Stimulated activated CD8-positive, alpha-beta memory T cell treated with anti-CD3 and anti-CD28 coated beads, Interleukin-12 subunit alpha, Interleukin-12 subunit beta, amount 100 ng/mL, for 1 hour (primary cell): Measurements from ENCODE around the gene EIF3D.
"Not testable (repeated sequence)": the region's sequence is repeated elsewhere in the genome, so short reads cannot be mapped to it uniquely, and the experiment has no call there.

Experiments used
- DNase-seq: peaks from one replicate; pipeline ENCODE4 v3.0.0-alpha.2; 2020; ENCODE audit warnings: low read depth

The EIF3D gene

DNA sequence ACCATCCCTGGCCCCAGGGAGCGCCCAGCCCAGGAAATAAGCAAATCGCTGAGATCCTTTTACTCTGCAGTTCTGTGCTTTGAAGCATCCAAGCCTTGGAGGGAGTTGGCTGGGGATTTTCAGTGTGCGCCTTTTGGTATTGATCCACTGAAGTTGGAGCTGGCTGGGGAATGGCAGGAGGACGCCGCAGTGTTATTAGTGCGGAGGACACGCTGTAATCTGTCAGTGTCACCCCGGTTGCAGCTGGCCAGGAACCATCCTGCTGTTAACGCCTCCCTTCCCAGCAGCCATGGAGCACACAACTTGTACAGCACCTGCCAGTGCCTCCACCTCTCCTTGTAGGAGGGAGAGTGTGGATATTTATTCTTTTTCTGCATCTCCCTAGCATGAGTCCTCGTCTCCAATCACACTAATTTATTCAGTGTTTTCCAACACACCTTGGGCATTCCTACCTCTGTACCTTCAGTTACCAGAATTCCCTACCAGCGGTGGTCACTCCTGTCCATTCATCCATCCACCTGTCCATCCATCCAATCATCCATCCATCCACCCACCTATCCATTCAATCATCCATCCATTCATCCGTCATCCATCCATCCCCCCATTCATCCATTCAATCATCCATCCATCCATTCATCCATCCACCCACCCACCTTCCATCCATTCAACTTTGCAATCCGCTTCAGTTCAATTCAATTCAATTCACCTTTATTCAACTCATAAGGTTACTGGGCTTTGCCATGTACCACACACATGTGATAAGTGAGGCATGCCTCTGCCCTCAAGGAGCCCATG, 21.9 kb upstream of the EIF3D start:
- DNase-seq = no peak

- DNase-seq = no peak
Observed at GRCh38 chr22:36549033-36549432, 20.1 kb upstream of the EIF3D start.

DNA sequence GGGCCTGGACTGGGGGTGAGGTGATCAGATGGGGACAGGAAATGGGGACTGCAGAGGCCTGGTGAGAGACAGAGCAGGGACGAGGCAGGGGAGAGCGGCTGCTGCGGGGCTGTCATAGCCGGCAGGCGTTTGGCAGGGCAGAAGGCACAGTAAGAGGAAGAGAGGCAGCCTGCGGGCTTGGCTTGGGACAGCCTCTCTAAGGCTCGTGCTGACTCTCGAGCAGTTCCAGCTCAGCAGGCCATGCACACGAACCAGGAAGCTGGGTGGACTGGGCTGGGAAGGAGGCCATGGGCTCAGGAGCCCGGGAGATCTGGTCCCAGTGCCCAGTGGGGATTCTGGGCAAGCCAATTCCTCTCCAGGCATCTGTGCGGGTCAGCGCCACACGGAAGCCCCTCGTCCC, 19.6 kb upstream of the EIF3D start:
- no peak for DNase-seq

- DNase-seq = no peak
Observed at GRCh38 chr22:36546932-36547331, 18.0 kb upstream of the EIF3D start.

GRCh38 chr22:36546092-36546804, 17.3 kb upstream of the EIF3D start:
- no peak for DNase-seq

- no peak for DNase-seq
Observed at GRCh38 chr22:36544107-36544620, 15.2 kb upstream of the EIF3D start.

DNA sequence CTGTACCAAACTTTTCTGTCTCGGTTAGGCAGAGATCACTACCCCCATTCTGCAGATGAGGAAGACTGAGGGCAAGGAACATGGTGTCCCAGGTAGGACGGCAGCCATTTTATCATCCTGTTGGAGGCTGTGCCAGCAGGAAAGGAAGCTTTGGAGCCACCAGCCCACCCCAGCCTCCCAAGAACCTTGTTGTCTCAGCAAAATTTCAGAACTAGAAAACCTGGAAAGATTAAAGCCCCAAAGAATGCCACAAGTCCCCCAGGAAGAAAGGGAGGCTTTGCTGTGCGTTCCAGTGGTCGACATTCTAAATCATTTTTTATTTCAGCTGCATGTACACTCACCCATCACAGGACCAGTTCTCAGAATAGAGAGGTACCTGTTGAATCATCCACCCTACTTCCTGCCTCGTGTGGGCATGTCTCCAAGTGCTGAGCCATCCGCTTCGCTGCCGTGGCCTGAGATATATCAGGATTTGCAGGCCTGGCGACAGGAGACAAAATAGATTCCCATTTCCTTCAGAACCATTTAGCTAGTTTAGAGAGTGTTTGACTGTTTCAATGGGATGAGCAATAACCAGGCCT, 13.0 kb upstream of the EIF3D start:
- DNase-seq = no peak

DNA sequence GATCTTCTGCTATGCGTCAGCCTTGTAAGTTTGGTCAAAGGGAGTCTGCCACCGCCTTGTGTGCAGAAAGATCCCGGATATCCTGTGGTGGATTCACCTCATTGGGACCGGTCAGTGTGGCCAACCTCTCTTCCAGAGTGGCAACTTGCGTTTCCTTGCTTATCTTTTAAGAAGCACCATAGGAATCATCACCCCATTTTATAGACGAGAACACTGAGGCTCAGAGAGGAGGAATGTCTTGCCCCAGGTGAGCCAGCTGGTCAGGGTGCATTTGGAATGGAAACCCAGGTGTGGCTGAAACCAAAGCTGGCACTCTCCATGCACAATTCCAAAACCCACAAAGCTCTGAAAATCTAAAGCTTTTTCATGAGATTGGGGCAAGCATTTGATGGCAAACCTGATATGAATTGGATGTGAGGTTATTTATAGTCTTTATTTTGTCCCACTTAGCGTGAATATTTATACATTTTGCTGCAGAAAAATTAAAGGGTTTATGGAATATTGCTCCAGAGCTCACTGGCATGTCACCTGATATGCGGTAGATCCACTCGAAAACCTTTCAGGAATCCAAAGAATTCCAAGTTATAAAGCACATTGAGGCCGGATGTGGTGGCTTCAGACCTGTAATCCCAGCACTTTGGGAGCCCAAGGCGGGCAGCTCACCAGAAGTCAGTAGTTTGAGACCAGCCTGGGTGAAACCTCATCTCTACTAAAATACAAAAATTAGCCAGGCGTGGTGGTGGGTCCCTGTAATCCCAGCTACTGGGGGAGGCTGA, 12.1 kb upstream of the EIF3D start:
- no peak for DNase-seq

DNA sequence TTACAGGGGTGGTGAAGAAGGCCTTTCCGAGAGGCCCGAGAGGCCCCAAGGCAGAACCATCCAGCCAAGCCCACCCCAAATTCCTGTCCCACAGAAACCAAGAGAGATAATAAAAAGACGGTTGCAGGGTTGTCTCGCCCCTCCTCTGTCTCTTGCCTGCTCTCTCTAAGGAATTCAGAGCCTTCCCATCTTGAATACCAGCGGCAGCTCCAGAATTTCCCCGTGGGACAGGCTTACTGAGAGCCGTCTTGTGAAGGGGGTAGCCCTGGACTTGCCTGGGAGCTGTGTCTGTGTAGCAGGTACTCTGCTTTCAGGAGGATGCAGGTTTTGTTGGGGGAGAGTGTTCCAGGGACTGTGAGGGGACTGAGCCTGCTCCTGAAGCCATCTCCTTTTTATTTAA, 9.6 kb upstream of the EIF3D start:
- no peak for DNase-seq

- no peak for DNase-seq
Observed at GRCh38 chr22:36536717-36537116, 7.8 kb upstream of the EIF3D start.

DNA sequence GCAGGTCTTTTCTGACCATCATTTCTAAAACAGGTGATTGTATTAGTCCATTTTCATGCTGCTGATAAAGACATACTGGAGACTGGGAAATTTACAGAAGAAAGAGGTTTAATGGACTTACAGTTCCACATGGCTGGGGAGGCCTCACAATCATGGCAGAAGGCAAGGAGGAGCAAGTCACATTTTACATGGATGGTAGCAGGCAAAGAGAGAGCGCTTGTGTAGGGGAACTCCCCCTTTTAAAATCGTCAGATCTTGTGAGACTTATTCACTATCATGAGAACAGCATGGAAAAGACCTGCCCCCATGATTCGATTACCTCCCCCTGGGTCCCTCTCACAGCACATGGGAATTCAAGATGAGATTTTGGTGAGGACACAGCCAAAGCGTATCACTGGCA, 4.4 kb upstream of the EIF3D start:
- not testable (repeated sequence) for DNase-seq

- no peak for DNase-seq
Observed at GRCh38 chr22:36532466-36532865, 3.5 kb upstream of the EIF3D start.

DNA sequence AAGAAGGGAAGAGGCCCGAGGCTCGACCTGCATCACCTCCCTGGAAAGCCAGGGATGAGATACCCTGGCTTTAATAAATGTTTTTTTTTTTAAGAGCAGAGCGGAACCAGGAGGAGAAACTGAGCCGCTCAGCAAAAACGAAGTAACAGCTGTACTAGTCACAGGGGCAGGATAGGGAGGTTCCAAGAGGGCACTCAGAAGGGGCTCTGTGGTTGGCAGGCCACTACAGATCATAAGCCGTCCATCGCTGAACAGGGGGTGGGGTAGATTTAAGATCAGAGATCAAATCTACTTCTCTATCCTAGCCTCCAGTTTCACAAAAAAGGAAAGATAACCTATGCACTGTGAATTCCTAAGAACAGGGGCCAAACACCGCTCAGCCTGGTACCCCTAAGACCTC, 625 bp downstream of the EIF3D start:
- no peak for DNase-seq

DNA sequence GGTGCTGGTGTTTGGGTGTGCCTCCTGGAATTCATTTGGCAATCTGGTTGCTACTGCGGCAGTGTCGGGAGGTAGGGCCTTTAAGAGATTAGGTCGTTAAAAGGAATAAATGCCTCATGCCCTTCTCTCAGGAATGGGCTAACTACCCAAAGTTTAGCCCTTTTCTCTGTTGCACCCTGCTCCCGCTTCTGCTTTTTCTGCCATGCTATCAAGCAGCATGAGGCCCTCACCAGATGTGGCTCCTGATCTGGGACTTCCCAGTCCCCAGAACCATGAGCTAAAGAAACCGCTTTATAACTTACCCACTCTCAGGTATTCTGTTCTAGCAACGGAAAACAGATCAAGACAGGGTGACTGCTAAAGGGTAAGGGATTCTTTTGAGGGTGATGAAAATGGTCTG, 6.3 kb downstream of the EIF3D start:
- no peak for DNase-seq

GRCh38 chr22:36520423-36520822, 8.5 kb downstream of the EIF3D start:
- no peak for DNase-seq

DNA sequence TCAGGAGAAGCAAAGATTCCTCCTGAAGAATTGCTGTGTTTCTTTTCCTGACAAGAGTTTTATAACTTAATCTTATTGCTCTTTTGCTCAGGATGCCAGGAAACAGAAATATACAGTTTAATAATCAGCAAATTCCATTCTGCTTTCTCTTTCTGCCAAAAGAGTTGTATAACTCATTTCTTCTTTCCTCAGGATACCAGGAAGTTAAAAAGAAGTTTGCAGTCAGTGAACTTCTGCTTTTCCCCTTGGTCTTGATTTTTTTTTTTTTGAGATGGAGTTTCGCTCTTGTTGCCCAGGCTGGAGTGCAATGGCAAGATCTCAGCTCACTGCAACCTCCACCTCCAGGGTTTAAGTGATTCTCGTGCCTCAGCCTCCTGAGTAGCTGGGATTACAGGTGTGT, 9.1 kb downstream of the EIF3D start:
- DNase-seq = not testable (repeated sequence)

DNA sequence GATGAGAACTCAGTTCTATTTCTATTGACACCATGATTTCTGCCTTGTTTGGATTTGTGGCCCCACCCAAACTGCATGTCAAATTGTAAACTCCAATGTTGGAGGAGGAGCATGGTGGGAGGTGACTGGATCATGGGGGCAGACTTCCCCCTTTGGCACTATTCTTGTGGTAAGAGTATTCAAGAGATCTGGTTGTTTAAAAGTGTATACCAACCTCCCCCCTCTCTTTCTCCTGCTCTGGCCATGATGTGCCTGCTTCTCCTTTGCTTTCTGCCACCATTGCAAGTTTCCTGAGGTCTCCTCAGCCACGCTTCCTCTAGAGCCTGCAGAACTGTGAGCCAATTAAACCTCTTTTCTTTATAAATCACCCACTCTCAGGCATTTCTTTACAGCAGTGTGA, 14.2 kb downstream of the EIF3D start:
- no peak for DNase-seq

- no peak for DNase-seq
Observed at GRCh38 chr22:36512991-36513390, 16.0 kb downstream of the EIF3D start.

- no peak for DNase-seq
Observed at GRCh38 chr22:36512333-36512732, 16.6 kb downstream of the EIF3D start.

DNA sequence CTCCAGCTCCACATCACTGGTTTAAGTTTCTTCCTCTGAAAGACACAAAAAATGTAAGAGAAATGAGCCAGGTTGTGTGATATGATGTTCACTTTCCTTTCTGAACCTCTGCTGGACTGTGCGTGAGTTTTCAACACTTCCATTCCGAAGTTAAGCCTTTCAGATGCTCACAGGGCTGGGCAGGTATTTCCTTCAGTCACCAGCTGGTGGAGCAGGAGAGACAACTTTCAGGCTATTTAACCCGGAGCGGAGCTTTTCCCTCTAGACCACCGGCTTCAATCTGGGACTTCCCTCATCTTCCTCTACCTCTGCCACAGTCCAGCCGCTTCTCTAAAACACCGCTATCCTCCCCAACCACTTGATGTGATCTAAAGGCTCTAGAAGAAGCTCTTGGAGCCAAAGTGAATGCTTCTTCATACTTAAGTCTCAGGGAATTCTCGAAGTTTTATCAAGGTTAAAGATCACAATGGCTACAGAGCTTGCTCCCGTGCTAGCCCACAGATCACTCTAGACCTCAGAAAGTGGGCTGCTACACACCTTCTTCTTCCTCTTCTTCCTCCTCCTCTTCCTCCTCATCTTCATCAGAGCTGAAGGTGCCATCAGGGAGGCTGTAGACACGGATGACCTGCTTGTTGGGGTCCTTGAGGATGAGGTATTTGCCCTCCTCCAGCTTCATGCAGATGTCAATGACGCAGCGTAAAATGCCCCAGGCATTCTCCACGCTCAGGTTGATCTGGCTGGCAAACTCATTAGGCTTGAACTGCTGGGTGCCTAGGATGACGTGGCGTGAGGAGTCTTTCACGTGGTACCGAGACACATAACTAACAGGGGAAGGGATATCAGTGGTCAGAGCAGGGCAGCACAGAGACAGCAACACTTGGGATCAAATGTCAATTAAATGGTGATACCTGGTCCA, 17.7 kb downstream of the EIF3D start:
- peak; percentile 8 for DNase-seq

- DNase-seq = no peak
Observed at GRCh38 chr22:36510384-36510783, 18.6 kb downstream of the EIF3D start.
